Measurements from ENCODE around the gene GLUL. TPM values are rescaled to one million over a fixed set of nuclear protein-coding genes. Genes with fewer than 3 reads are reported as not detected.
A peak's percentile ranks its signal among the peaks of the same experiment; 100 is the strongest.
"Not testable (repeated sequence)": the region's sequence is repeated elsewhere in the genome, so short reads cannot be mapped to it uniquely, and the experiment has no call there.

The GLUL gene
- polyA plus RNA-seq, 3 donors: 300 to 330 (median 328) TPM

DNA sequence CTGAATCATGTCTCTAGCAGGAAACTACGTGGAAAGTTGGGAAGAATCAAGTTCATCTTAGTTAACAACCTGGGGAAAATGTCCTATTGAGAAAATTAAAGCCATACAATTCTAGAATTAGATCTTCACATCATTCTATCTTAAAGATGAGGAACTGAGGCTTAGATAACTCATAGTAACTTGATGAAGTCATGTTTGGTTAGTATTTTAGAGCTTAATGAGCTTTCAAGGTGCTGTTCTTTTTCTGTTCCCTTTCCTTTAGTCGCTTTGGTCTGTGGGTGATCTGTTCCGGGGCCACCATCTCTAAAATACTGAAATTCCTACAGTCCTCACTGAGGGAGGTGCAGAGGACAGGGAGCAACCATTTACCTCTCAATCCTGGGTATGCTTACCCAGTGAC, 4.3 kb upstream of the GLUL start:
- no peak for DNase-seq (ENCODE audit: low read depth in 3 of 3, low spot score in 2 of 3)

DNA sequence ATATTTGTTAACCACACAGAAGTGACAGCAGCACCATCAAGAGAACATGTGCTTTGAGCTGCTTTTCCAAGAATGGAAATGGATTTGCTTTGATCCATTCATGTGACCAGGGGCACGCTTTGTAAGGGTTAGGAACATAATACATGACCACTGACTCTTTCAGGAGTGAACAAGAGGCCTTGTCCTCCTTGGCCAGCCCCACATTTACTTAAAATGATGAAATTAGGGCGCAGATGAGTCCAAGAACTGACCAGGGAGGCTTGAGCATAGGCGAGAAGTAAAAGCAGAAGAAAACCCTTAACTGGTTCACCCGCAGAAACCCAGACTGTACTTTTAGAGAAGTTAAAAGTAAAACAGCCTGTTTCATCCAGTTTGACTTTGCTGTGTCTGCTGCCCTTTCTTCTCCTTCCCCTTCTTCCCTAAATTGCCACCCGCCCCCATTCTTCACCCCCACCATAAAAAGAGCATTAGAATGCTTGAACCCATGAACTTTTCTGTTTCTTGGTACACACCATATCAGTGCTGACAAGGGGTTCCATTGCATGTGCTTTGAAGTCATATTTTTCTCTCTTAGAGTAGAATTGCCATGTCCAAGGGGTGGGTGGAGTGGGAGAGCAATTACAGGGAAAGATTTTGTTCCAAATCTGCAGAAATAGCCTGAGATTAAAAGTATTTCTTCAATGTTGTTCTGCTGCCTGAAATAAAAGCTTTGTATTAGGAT, 2.6 kb upstream of the GLUL start:
- DNase-seq (ENCODE audit: low read depth in 3 of 3, low spot score in 2 of 3): no peak

DNA sequence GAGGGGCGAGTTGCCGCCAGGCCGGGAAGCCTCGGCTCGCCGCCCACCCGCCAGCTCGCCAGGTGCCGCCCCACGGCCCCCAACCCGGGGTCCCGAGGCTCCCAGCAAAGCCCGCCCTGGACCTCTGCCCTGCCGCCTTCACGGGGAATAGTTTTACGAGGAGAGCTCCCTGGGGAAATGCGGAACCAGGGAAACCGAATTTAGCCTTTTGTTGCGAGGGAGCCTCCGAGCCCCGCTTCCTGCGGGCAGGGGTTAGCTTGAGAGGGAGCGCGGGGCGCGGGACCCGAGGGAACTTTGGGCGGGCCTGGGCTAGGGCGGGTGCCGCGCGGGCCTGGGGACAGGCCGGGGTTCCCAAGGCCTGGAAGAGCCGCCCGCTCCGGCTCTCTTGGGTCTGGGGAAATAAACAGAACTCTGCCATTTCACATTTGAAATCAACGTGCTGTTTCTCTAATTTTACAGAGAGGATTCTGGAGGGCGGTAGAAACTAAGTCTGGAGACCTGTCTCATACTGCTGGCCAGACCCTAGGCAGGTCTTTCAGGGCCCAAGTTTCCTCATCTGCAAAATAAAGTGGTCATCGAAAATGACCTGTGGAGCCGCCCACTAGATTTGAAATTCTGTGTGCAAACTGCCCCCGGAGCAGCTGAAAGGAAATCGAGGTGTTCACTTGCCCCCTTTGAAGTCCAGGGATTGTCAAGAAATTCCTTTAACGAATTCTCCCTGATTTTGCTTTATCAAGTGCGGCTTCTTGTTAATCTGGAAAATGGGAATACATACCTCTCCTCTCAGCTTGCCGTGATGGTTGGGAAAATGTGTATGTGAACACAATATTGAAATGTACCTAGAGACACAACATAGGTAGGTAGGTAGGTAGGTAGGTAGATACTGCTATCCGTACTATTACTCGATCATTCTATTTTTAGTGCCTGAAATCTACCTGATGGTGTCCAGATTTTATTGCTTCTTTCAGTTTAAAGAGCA, 749 bp upstream of the GLUL start:
- DNase-seq (ENCODE audit: low read depth in 3 of 3, low spot score in 2 of 3): peak in 2 of 3 donors; percentile 24 to 60

DNA sequence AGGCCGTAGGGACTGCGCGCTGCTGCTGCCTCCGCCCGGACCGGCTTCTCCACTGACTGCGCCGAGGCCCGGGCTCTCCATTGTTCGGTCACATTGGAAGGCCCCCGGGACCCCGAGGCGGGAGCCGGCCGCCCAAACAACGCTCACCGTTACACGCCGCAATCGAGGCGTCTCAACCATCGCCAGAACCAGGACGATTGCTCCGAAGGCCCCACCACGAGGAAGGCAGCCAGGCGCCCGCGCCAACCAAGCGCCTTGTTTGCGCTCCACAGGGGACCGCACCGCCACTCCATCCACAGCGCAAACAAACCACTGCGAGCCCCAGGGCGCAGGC, 595 bp downstream of the GLUL start:
- no peak for DNase-seq (ENCODE audit: low read depth in 3 of 3, low spot score in 2 of 3)

DNA sequence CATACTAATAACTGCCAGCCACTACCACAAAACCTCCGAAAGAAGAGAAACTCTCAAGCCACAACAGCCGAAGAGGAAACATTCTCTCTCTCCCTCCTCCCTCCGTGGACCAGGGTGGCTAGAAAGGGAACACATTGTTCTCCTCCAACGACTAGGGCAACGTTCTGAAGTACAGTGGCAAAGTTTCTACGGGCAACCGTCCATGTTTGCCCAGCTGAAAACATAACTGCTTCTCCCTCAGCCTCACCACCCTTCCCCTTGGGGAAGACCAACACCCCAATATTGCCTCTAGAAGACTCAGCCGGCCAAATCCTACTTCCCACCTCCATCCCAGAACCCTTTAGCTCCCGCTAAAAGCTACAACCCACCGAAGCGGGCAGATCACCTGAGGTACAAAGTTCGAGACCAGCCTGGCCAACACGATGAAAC, 2.0 kb downstream of the GLUL start:
- DNase-seq (ENCODE audit: low read depth in 3 of 3, low spot score in 2 of 3): no peak

DNA sequence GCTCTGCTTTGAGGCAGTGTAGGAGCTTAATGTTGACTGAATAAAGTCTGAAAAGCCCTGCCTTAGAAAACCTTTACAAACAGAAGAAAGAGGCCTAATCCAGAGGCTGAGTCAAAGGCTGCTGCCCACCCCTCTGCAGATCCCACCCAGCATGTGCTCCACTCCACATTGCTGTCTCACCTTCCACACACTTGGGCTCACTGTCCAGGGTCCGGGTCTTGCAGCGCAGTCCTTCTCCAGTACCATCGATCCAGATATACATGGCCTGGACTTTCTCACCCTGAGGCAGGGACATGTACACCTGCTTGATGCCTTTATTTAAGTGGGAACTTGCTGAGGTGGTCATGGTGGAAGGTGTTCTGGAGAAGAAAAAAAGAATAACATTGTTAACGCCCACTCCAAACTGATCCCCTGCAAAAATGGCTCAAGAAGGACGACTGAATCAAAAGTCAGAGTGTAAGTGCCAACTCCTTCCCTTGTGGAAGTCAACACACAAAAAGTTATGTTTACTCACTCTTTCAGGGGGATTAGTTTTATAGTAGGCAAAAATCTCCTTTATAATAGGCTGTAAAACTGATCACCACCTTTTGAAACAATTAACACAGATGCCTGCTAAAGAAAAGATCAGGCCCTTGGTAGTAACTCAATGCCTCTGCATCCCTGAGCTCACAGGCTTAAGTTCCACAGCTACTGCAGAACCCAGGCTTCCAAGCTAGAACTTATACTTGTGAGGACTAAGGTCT, 3.0 kb downstream of the GLUL start:
- DNase-seq (ENCODE audit: low read depth in 3 of 3, low spot score in 2 of 3): no peak

DNA sequence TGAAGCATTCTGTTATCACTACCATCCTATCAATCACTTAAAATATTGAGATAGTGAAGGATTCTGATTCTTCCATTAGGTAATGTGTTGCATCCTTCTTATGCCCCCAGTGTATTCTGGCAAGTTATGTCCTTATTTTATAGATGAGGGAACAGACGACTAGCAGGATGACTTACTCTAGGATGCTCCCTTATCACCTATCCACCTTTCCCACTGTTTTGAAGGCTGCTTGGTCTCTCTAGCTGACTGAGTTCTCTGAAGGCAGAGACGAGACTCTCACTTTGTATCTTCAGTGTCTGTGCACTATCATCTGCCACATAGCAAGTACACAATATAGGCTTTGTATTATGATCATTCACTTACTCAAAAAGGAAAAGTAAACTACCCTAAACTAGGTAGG, 4.0 kb downstream of the GLUL start:
- no peak for DNase-seq (ENCODE audit: low read depth in 3 of 3, low spot score in 2 of 3)

DNA sequence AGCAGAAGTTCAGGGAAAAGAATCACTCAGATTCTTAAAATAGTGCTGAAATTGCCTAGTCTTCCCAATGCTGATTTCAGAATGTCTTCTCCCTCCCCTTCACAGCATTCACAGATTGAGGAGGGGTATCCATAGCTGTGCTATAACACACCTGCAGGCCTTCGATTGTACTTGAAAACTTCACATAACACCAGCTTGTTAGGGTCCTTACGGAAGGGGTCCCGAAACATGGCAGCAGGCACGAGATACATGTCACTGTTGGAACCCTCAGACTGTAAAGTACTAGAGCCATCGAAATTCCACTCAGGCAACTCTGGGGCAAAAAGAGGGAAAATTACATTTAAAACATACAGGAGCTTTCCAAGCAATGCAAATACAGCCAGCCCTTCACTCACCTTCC, 4.6 kb downstream of the GLUL start:
- DNase-seq (ENCODE audit: low read depth in 3 of 3, low spot score in 2 of 3): no peak

DNA sequence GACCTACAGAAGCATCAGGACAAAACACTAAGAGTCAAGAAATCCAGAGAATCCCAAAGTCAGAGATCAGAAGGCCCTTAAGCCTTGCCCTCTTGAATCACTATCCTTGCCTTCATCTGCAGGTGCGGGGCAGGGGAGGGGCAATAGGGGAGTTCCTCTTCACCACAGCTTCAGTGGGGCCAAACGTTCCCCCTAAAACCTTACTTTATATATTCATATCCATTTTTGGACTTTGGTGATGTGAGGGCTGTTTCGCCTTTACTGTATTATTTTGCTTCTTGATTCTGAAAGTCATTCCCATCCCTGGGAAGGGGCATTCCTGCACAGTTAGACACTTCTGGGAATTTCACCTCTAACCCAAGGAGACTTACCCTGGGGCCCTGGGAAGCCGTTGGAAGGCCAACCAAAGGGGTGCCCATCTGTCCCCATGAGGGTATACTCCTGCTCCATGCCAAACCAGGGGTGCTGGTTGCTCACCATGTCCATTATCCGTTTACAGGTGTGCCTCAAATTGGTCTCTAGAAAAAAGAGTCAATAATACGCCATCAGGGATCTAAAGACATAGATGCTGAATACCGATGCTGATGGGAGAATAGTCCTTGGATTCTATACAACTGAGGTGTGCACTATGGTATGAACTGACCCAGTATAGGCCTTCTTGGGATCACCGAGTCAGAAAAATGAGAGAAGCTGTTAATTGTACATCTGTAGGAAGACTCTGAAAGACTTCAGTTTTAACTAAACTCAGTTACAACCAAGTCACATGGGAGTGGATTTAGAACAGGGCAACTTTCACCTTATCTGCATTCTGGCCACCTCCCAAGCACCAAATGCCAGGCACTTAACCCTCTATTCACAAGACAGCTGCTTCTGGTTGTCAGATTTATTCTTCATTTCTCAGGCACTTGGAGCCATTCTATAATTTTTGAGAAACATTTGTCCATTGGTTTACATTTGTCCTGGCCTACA, 5.4 kb downstream of the GLUL start:
- DNase-seq (ENCODE audit: low read depth in 3 of 3, low spot score in 2 of 3): no peak

DNA sequence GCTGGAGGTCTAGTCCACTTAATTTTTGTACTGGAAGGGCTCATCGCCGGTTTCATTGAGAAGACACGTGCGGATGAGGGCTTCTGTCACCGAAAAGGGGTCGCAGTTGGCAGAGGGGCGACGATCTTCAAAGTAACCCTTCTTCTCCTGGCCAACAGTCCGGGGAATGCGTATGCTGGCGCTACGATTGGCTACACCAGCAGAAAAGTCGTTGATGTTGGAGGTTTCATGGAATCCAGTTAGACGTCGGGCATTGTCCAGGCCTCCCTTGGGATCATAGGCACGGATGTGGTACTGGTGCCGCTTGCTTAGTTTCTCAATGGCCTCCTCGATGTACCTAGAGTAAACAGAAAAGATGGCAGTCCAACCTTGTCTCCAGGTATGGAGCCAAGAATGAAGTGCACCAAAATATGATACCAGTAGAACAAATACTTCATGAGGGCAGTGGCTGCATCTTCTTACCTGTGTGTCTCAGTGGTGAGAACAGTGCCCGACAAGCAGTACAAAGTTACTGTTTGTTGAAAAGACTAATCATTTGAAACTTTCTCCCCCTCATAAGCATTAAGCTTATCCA, 7.1 kb downstream of the GLUL start:
- no peak for DNase-seq (ENCODE audit: low read depth in 3 of 3, low spot score in 2 of 3)

DNA sequence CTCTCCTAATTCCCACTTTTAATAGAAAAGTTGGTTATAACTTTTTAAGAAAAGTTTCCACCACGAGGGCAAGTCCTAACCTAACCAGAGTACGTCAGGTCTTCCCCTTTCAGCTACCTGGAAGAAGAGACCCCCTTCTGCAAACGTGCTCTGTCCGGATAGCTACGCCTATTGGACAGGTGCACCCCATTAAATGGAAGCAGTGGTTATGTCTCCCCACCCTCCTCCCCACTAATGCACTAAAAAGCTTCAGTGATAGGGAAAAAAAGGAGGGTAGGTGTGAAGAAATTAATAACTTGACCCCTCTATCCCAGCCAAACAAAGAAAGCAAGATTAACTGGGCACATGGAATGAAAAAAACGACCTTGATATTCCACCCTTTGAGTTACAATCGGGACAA, 7.7 kb downstream of the GLUL start:
- no peak for DNase-seq (ENCODE audit: low read depth in 3 of 3, low spot score in 2 of 3)

DNA sequence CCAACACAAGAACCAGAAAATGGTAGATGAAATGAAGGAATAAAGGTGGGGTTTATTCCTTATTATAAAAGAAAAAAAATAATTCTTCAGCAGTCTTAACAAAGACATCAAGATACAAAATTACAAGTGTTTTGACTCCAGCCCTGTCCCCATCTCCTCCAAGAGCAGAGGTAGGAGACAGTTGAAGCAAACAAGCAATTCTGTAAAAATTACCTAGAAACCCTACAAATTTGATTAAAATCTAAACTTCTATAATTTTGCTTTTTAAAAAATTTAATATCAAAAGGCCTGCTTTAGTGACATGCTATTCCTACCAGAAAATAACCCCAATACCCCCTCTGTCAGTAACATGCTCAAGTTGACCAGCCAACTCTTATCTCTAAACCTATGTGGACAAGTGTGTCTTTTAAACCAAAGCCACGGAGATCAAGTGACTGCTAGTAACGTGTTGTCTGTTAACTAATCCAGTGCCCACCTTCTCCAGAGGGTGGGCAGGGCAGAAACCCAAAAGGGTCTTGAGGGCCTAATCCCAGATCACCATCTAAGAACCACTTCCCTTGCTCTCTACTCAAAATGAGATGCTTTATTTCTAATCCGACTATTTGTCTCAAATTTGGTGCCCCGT, 8.4 kb downstream of the GLUL start:
- no peak for DNase-seq (ENCODE audit: low read depth in 3 of 3, low spot score in 2 of 3)

DNA sequence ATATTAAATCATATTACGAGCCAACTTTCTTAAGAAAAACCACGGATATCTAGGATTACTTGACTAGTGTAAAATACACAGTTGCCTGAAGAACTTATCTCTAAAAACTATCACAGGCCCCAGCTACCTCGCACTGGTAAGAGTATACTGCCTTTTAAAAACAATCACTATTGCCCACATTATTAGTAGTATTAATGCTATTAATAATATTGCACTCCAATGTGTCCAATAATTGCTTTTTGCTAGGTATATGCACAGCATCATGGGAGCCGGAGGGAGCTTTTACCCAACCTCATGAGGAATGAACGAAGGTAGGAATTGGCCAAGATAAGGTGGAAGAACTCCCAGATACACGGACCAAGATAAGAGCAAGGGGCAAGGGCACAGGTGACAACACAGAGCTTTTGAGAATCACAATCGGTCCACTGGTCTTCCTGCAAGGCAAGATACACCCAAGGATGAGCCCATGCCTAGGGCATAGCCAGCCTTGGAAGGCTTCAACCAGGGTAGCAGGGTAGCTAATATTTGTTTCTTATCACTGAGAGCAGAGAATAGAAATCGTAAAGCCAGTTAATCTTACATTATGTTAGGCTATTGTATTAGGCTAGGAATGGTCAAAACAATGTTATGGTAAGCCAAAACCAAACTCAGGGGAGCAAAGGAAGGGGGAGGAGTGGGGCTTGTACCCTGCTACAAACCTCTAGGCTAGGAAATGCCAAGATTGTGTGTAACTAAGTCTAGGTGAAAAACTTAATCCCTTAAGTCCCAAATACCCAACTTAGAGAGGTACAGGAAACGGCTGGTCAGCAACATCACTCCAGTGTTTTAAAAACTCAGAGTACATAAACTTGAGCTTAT, 9.4 kb downstream of the GLUL start:
- no peak for DNase-seq (ENCODE audit: low read depth in 3 of 3, low spot score in 2 of 3)

DNA sequence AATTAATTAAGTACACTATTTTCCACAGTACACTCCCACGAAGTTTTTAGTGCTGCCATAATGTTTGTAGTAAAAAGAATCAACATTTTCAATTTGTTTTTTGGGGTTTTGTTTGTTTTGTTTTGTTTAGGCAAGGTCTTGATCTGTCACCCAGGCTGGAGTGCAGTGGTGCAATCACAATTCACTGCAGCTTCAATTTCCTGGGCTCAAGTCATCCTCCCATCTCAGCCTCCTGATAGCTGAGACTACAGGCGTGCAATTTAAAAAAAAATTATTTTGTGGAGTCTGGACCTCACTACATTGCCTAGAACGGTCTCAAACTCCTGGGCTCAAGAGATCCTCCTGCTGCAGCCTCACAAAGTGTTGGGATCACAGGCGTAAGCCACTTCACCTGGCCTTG, 11.4 kb downstream of the GLUL start:
- no peak for DNase-seq (ENCODE audit: low read depth in 3 of 3, low spot score in 2 of 3)

DNA sequence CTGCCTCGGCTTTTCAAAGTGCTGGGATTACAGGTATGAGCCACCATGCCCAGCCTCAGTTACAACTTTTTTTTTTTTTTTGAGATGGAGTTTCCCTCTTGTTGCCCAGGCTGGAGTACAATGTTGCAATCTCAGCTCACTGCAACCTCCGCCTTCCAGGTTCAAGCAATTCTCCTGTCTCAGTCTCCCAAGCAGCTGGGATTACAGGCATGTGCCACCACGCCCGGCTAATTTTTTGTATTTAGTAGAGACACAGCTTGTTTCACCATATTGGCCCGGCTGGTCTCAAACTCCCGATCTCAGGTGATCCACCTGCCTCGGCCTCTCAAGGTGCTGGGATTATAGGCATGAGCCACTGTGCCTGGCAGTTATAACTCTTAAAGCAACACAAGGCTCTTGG, 11.8 kb downstream of the GLUL start:
- not testable (repeated sequence) for DNase-seq (ENCODE audit: low read depth in 3 of 3, low spot score in 2 of 3)

DNA sequence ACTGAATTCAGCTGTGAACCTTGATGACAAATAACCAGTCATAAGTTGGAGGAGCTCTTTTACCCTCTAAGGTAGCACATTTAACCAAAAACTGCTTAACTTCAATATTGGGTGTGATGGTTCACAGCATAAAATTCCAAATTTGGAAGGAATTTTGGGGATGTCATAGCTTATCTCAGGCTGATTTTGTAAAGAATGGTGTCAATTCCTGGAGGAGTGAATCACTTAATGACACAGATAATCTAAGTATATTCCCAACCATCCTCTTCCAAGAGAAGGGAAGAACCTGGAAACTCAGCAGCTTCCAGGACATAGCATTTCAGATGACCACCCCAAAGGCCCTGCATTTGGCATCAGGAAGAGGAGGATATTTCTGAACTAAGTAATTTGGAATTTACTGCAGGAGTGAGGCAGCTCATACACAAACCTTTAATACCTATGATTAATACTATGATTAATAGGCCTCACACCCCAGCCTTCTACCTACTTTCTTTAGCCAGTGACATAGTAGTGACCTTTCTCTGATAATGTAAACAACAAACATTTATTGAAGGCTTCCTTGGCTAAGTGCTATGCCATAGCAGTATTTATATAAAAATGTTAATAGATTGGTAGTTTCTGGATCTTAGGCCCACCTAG, 14.5 kb downstream of the GLUL start:
- DNase-seq (ENCODE audit: low read depth in 3 of 3, low spot score in 2 of 3): no peak

DNA sequence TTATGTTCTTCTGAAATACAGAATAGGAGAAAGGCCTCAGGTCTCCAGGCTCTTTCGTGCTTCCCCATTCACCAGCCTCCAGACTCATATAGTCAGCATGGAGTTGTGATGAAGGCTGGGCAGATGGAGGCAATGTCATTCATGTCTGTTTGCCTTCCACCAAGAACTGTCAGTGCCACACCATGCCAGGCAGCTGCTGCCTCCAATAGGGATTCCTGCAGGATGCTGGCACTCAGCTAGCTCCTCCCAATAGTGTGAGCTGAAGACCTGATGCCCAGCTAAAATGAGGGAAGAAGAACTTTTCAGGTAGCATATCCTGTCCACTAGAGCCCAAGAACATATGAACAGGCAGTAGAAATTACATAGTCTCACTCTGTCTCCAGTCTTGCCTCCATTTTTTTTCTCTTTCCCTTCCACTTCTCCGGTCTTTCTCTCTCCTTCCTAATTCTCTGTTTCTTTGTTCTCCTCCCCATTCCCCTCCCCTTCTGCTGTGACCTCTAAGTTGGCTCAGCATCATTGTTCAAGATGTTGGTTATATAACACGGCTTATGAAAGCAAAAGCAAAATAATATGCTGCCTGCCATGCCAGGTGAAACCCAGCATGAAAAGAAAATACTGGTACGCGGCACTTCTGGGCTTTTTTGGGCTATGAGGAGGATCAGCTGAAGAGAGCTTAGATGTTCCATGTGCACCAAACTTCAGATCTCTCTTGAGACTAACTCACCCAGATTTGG, 17.3 kb downstream of the GLUL start:
- DNase-seq (ENCODE audit: low read depth in 3 of 3, low spot score in 2 of 3): no peak
